ENCODE results near the gene NOXO1. TPM values are rescaled to one million over a fixed set of nuclear protein-coding genes. Genes with fewer than 3 reads are reported as not detected.

Gene NOXO1
- total and polyA plus RNA-seq, 10 of the 15 experiments (the other 5 are each of a cell fraction or from before 2014, with no cell fraction given) = 0.09 to 0.76 (median 0.26) TPM; not detected in 4

DNA sequence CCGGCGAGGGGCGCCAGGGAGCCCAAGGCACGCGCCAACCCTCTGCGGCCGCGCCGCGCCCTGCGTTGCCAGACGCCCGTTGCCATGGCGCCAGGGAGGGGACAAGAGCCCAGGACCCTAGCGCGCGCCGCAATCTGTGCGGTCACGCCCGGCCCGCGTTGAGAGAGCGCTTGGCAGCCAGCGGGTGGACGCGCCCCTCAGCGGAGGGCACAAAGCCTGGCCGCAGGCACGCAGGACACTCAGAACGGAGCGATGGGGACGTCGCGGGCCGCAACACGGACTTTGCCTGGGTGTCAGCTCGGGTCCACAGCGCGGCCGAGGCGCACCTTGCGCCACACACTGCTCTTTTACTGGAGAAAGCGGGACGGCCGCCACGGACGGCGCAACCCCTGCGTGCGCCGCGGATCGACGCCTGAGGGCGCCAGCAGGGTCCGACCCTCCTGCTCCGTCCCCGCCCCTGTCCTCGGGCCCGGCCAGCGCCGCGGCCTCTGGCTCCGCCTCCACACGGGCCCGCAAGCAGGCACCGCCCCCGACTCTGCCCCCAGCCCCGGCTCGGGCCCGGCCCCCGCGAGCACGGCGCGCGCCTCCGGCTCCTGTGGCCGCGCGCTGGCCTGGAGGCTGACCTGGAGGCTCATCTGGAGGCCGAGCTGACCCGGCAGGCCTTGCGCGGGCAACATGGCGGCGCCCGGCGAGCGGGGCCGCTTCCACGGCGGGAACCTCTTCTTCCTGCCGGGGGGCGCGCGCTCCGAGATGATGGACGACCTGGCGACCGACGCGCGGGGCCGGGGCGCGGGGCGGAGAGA is 2.5 kb upstream of the NOXO1 start, which contains the start of gene GFER (continued):
- TF ChIP-seq, protein P1, sequence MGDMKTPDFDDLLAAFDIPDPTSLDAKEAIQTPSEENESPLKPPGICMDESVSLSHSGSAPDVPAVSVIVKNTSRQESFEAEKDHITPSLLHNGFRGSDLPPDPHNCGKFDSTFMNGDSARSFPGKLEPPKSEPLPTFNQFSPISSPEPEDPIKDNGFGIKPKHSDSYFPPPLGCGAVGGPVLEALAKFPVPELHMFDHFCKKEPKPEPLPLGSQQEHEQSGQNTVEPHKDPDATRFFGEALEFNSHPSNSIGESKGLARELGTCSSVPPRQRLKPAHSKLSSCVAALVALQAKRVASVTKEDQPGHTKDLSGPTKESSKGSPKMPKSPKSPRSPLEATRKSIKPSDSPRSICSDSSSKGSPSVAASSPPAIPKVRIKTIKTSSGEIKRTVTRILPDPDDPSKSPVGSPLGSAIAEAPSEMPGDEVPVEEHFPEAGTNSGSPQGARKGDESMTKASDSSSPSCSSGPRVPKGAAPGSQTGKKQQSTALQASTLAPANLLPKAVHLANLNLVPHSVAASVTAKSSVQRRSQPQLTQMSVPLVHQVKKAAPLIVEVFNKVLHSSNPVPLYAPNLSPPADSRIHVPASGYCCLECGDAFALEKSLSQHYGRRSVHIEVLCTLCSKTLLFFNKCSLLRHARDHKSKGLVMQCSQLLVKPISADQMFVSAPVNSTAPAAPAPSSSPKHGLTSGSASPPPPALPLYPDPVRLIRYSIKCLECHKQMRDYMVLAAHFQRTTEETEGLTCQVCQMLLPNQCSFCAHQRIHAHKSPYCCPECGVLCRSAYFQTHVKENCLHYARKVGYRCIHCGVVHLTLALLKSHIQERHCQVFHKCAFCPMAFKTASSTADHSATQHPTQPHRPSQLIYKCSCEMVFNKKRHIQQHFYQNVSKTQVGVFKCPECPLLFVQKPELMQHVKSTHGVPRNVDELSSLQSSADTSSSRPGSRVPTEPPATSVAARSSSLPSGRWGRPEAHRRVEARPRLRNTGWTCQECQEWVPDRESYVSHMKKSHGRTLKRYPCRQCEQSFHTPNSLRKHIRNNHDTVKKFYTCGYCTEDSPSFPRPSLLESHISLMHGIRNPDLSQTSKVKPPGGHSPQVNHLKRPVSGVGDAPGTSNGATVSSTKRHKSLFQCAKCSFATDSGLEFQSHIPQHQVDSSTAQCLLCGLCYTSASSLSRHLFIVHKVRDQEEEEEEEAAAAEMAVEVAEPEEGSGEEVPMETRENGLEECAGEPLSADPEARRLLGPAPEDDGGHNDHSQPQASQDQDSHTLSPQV (IDR thresholded peaks at IDR 0.05) = 0 out of 2 replicates have a peak, but pooled peaks have one; percentile 48
- TF ChIP-seq CHD1 (IDR thresholded peaks at IDR 0.05; ENCODE audit: low read depth, low read length) = 0 out of 2 replicates have a peak, but pooled peaks have one; percentile 42
- TF ChIP-seq, protein P2, sequence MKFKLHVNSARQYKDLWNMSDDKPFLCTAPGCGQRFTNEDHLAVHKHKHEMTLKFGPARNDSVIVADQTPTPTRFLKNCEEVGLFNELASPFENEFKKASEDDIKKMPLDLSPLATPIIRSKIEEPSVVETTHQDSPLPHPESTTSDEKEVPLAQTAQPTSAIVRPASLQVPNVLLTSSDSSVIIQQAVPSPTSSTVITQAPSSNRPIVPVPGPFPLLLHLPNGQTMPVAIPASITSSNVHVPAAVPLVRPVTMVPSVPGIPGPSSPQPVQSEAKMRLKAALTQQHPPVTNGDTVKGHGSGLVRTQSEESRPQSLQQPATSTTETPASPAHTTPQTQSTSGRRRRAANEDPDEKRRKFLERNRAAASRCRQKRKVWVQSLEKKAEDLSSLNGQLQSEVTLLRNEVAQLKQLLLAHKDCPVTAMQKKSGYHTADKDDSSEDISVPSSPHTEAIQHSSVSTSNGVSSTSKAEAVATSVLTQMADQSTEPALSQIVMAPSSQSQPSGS (IDR thresholded peaks at IDR 0.05; ENCODE audit: low read length) = no peak
- no peak for TF ChIP-seq STAT1 (conservative IDR thresholded peaks at IDR 0.05)
- peak; percentile 65 for TF ChIP-seq HCFC1 (IDR thresholded peaks at IDR 0.05; ENCODE audit: low read length)
- no peak for TF ChIP-seq NRF1 (conservative IDR thresholded peaks at IDR 0.05; ENCODE audit: low read depth, low read length)
- TF ChIP-seq, protein P3, sequence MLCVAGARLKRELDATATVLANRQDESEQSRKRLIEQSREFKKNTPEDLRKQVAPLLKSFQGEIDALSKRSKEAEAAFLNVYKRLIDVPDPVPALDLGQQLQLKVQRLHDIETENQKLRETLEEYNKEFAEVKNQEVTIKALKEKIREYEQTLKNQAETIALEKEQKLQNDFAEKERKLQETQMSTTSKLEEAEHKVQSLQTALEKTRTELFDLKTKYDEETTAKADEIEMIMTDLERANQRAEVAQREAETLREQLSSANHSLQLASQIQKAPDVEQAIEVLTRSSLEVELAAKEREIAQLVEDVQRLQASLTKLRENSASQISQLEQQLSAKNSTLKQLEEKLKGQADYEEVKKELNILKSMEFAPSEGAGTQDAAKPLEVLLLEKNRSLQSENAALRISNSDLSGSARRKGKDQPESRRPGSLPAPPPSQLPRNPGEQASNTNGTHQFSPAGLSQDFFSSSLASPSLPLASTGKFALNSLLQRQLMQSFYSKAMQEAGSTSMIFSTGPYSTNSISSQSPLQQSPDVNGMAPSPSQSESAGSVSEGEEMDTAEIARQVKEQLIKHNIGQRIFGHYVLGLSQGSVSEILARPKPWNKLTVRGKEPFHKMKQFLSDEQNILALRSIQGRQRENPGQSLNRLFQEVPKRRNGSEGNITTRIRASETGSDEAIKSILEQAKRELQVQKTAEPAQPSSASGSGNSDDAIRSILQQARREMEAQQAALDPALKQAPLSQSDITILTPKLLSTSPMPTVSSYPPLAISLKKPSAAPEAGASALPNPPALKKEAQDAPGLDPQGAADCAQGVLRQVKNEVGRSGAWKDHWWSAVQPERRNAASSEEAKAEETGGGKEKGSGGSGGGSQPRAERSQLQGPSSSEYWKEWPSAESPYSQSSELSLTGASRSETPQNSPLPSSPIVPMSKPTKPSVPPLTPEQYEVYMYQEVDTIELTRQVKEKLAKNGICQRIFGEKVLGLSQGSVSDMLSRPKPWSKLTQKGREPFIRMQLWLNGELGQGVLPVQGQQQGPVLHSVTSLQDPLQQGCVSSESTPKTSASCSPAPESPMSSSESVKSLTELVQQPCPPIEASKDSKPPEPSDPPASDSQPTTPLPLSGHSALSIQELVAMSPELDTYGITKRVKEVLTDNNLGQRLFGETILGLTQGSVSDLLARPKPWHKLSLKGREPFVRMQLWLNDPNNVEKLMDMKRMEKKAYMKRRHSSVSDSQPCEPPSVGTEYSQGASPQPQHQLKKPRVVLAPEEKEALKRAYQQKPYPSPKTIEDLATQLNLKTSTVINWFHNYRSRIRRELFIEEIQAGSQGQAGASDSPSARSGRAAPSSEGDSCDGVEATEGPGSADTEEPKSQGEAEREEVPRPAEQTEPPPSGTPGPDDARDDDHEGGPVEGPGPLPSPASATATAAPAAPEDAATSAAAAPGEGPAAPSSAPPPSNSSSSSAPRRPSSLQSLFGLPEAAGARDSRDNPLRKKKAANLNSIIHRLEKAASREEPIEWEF (IDR thresholded peaks at IDR 0.05; ENCODE audit: insufficient replicate concordance, low read depth, low read length) = no peak
- TF ChIP-seq, protein P4, sequence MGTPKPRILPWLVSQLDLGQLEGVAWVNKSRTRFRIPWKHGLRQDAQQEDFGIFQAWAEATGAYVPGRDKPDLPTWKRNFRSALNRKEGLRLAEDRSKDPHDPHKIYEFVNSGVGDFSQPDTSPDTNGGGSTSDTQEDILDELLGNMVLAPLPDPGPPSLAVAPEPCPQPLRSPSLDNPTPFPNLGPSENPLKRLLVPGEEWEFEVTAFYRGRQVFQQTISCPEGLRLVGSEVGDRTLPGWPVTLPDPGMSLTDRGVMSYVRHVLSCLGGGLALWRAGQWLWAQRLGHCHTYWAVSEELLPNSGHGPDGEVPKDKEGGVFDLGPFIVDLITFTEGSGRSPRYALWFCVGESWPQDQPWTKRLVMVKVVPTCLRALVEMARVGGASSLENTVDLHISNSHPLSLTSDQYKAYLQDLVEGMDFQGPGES (IDR thresholded peaks at IDR 0.05) = no peak
- TF ChIP-seq, protein P5, sequence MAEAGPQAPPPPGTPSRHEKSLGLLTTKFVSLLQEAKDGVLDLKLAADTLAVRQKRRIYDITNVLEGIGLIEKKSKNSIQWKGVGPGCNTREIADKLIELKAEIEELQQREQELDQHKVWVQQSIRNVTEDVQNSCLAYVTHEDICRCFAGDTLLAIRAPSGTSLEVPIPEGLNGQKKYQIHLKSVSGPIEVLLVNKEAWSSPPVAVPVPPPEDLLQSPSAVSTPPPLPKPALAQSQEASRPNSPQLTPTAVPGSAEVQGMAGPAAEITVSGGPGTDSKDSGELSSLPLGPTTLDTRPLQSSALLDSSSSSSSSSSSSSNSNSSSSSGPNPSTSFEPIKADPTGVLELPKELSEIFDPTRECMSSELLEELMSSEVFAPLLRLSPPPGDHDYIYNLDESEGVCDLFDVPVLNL (IDR thresholded peaks at IDR 0.05; ENCODE audit: low read depth, low read length) = no peak
- TF ChIP-seq, protein P6, sequence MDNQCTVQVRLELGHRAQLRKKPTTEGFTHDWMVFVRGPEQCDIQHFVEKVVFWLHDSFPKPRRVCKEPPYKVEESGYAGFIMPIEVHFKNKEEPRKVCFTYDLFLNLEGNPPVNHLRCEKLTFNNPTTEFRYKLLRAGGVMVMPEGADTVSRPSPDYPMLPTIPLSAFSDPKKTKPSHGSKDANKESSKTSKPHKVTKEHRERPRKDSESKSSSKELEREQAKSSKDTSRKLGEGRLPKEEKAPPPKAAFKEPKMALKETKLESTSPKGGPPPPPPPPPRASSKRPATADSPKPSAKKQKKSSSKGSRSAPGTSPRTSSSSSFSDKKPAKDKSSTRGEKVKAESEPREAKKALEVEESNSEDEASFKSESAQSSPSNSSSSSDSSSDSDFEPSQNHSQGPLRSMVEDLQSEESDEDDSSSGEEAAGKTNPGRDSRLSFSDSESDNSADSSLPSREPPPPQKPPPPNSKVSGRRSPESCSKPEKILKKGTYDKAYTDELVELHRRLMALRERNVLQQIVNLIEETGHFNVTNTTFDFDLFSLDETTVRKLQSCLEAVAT (IDR thresholded peaks at IDR 0.05) = no peak
- TF ChIP-seq RCOR1 (conservative IDR thresholded peaks at IDR 0.05; ENCODE audit: low read depth, low read length) = no peak
- peak; percentile 88 for TF ChIP-seq LARP7 (IDR thresholded peaks at IDR 0.05)
- no peak for TF ChIP-seq MEF2B (IDR thresholded peaks at IDR 0.05; ENCODE audit: partially characterized antibody, poor library complexity, severe bottlenecking)
- peak; percentile 50; the same call in 1 of the 2 replicates for TF ChIP-seq SIN3A (IDR thresholded peaks at IDR 0.05; ENCODE audit: low read depth, low read length)

Measured in GM12878 (cell line).